Endothelial cell of umbilical vein (primary cell): Measurements from ENCODE around the gene SMAP1.

Experiments used
- JUN ChIP-seq: IDR thresholded peaks from 2 replicates; pipeline ENCODE4 v1.6.1; 2011; ENCODE audit warnings: borderline replicate concordance, low read depth; ENCODE audit not compliant: insufficient read length, insufficient read depth
- POLR2A ChIP-seq: IDR thresholded peaks from 2 replicates; pipeline ENCODE4 v1.6.1; 2012; ENCODE audit warnings: low read depth, mild to moderate bottlenecking, control low read depth, low read length
- TF ChIP-seq, protein P1 (sequence below), 2 donors: IDR thresholded peaks; 1 replicate in 1 of 2; 2 replicates in 1 of 2; pipeline ENCODE4 v1.5.1; 2011; ENCODE audit warnings: low read length in 2 of 2, mild to moderate bottlenecking in 2 of 2, moderate library complexity in 2 of 2, control low read depth in 1 of 2, inconsistent platforms in 1 of 2, low read depth in 1 of 2; ENCODE audit not compliant: insufficient read depth in 1 of 2; ENCODE audit errors: extremely low read depth in 1 of 2
- TF ChIP-seq, protein P2 (sequence below): IDR thresholded peaks from 2 replicates; pipeline ENCODE4 v1.6.1; 2011; ENCODE audit not compliant: insufficient read depth, insufficient read length

DNA sequence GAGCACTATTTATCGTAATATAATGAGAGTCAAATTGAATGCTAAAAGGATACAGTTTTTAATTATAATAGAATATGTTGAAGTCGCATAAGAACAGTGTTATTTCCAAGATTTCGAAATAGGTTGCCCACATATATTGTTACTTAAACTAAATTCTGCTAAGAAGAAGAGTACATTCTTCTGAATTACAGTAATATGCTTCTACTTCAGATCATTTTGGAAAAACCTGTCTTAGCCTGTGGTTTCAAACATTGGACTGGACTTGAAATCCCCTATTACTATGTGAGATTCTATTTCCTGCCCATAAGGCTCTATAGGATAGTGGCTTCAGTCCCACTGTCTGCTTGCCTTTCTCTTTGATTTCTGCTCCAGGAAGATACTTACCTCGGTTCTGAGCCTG lies 152.0 kb downstream of the SMAP1 start:
- TF ChIP-seq, protein P1, sequence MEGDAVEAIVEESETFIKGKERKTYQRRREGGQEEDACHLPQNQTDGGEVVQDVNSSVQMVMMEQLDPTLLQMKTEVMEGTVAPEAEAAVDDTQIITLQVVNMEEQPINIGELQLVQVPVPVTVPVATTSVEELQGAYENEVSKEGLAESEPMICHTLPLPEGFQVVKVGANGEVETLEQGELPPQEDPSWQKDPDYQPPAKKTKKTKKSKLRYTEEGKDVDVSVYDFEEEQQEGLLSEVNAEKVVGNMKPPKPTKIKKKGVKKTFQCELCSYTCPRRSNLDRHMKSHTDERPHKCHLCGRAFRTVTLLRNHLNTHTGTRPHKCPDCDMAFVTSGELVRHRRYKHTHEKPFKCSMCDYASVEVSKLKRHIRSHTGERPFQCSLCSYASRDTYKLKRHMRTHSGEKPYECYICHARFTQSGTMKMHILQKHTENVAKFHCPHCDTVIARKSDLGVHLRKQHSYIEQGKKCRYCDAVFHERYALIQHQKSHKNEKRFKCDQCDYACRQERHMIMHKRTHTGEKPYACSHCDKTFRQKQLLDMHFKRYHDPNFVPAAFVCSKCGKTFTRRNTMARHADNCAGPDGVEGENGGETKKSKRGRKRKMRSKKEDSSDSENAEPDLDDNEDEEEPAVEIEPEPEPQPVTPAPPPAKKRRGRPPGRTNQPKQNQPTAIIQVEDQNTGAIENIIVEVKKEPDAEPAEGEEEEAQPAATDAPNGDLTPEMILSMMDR (IDR thresholded peaks at IDR 0.05; ENCODE audit: extremely low read depth in 1 of 2, insufficient read depth in 1 of 2, low read depth in 1 of 2, low read length in 2 of 2), result no peak
- TF ChIP-seq POLR2A (no peak), JUN (no peak)
- TF ChIP-seq, protein P2, sequence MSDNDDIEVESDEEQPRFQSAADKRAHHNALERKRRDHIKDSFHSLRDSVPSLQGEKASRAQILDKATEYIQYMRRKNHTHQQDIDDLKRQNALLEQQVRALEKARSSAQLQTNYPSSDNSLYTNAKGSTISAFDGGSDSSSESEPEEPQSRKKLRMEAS, result no peak
